ENCODE results near the gene ZNF669. TPM values are rescaled to one million over a fixed set of nuclear protein-coding genes. Genes with fewer than 3 reads are reported as not detected.

The ZNF669 gene
- total RNA-seq, 1 experiment from 2014 or later = 22.3 TPM

DNA sequence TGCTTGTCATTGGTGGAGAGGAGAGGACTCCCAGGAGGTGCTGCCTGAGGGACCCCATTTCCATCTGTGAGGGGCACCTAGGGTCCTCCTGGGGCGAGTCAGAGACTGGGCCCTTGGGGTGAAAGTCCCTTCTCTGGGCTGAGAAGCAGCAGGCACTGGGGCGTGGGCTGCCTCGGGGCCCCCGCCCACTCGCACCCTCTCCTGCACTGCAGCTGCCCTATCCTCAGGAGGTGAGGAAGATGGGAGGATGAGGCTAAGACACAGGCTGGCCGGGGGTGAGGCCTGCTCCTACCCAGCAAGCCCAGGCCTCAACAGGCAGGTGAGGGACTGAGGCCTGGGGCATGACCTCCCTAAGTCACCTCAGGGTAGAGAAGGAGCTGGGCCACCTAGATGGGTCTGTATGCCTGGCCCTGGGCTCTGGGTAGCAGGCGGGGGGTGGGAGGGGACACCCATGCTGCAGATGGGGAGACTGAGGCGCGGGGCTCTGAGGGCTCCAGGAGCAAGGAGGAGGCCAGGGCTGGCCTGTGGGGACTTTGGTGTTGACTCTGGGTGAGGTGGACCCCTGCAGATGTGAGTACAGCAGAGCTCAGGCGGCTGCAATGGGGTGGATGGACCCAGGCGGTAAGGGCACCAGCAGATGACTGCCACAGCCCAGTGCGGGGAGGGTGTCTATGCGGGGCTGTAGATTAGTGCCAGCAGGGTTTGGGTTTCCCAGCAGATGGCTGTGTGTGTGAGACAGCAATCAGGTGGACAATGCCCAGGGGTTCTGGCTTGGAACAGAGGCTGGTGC is 10.4 kb upstream of the ZNF669 start:
- H3K4me2 ChIP-seq (ENCODE audit: low read depth, low read length, poor library complexity, severe bottlenecking) = no peak overlapping the region
- no peaks in the 10 kb centered on the region for H3K9me2 ChIP-seq (replicated peaks; ENCODE audit: insufficient read depth, low read length)
- no peaks in the 10 kb centered on the region for H3K9me3 ChIP-seq (ENCODE audit: low read length)
- no peak overlapping the region for H3K4me3 ChIP-seq (ENCODE audit: low read length)
- no peak overlapping the region for H3K9ac ChIP-seq (ENCODE audit: low read length)
- H3K27ac ChIP-seq (ENCODE audit: low read length) = no peak overlapping the region
- no peaks in the 10 kb centered on the region for H3K27me3 ChIP-seq (ENCODE audit: low read length)
- no peak overlapping the region for H2AFZ ChIP-seq (ENCODE audit: low read length)
- H3K36me3 ChIP-seq (ENCODE audit: insufficient read depth, low read length) = no peaks in the 10 kb centered on the region
- no peak for DNase-seq
- H4K20me1 ChIP-seq (ENCODE audit: insufficient read depth, low read depth, low read length) = no peaks in the 10 kb centered on the region
- H3K4me1 ChIP-seq (ENCODE audit: low read length) = no peaks in the 10 kb centered on the region
- no peaks in the 10 kb centered on the region for H3K79me2 ChIP-seq (ENCODE audit: low read length)

DNA sequence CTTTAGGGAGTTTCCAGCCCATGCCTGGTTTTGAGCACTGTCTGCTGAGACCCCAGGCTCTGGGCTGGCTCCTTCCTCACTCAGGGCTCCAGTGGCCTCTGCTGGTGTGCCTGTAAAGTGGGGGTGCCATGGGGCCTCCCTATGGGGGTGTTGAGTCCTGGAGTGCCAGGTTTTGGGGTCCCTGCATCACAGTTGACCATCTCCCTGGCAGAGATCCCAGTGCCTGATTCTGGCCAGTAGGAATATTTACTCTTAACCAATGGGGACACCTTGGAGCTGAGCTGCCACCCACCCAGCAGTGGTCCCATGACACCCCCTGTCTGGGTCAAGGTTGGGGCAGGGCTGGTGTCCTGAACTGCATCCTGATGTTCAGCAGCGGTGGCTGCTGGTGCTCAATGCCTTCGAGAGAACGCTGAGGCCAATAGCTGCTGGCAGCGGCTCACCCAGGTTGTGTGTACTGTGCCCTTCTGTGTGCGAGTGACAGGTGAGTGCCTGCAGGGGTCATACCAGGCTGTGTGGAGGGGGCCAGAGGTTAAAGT is 9.6 kb upstream of the ZNF669 start:
- no peak overlapping the region for H3K27ac ChIP-seq (ENCODE audit: low read length)
- H3K9ac ChIP-seq (ENCODE audit: low read length) = no peak overlapping the region
- no peaks in the 10 kb centered on the region for H3K79me2 ChIP-seq (ENCODE audit: low read length)
- H3K27me3 ChIP-seq (ENCODE audit: low read length) = no peaks in the 10 kb centered on the region
- no peaks in the 10 kb centered on the region for H3K36me3 ChIP-seq (ENCODE audit: insufficient read depth, low read length)
- no peak overlapping the region for H3K4me3 ChIP-seq (ENCODE audit: low read length)
- no peaks in the 10 kb centered on the region for H4K20me1 ChIP-seq (ENCODE audit: insufficient read depth, low read depth, low read length)
- no peak overlapping the region for H3K4me2 ChIP-seq (ENCODE audit: low read depth, low read length, poor library complexity, severe bottlenecking)
- no peak for DNase-seq
- no peaks in the 10 kb centered on the region for H3K4me1 ChIP-seq (ENCODE audit: low read length)
- H3K9me3 ChIP-seq (ENCODE audit: low read length) = no peaks in the 10 kb centered on the region
- no peaks in the 10 kb centered on the region for H3K9me2 ChIP-seq (replicated peaks; ENCODE audit: insufficient read depth, low read length)
- H2AFZ ChIP-seq (ENCODE audit: low read length) = no peak overlapping the region

DNA sequence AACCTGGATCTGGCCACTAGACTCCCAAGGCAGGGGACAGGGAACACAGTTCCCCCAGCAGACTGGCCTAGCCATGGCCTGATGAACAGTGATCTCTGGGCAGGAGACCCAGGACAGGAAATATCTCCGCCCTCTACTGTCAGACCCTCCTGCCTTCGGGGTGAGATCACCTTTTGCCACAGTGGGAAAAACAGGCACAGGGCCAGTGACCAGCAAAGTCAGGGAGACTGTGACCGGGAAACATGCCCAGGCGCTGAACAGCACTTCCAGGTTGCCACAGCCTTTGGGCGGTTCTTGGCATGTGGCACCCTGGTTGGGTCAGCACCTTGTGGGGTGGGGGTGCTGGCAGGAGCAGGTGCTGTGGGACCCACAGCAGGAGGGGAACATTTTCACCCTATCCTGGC is 8.9 kb upstream of the ZNF669 start:
- H3K79me2 ChIP-seq (ENCODE audit: low read length) = no peaks in the 10 kb centered on the region

DNA sequence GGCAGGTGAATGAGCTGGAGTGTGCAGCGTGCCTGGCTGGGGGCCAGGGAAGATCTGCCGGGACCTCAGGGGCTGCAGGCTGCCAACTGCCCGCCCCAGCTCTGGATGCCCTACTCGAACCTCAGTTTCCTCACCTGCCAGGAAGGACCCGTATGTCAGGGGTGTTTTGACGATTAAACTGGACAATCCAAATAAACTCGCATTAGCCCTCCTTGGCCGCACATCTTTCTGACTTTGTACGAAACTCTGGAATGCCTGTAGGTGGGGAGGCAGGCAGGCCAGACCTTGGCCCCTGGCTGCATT is 8.3 kb upstream of the ZNF669 start:
- H3K36me3 ChIP-seq (ENCODE audit: insufficient read depth, low read length) = no peaks in the 10 kb centered on the region
- H3K4me2 ChIP-seq (ENCODE audit: low read depth, low read length, poor library complexity, severe bottlenecking) = no peak overlapping the region
- H3K27me3 ChIP-seq (ENCODE audit: low read length) = no peaks in the 10 kb centered on the region
- no peaks in the 10 kb centered on the region for H3K4me1 ChIP-seq (ENCODE audit: low read length)
- no peak overlapping the region for H3K9ac ChIP-seq (ENCODE audit: low read length)
- H2AFZ ChIP-seq (ENCODE audit: low read length) = no peak overlapping the region
- no peaks in the 10 kb centered on the region for H4K20me1 ChIP-seq (ENCODE audit: insufficient read depth, low read depth, low read length)
- no peaks in the 10 kb centered on the region for H3K79me2 ChIP-seq (ENCODE audit: low read length)
- DNase-seq = no peak
- H3K9me2 ChIP-seq (replicated peaks; ENCODE audit: insufficient read depth, low read length) = no peaks in the 10 kb centered on the region
- no peak overlapping the region for H3K4me3 ChIP-seq (ENCODE audit: low read length)
- no peaks in the 10 kb centered on the region for H3K9me3 ChIP-seq (ENCODE audit: low read length)
- H3K27ac ChIP-seq (ENCODE audit: low read length) = no peak overlapping the region

More for the DNA sequence above, 8.9 kb upstream of the ZNF669 start:
- Histone ChIP-seq H3K36me3 (ENCODE audit: insufficient read depth, low read length) (no peaks in the 10 kb centered on the region), H3K4me3 (ENCODE audit: low read length) (no peak overlapping the region), H3K9me3 (ENCODE audit: low read length) (no peaks in the 10 kb centered on the region), H3K27ac (ENCODE audit: low read length) (no peak overlapping the region), H4K20me1 (ENCODE audit: insufficient read depth, low read depth, low read length) (no peaks in the 10 kb centered on the region), H3K4me1 (ENCODE audit: low read length) (no peaks in the 10 kb centered on the region), H2AFZ (ENCODE audit: low read length) (no peak overlapping the region), H3K9me2 (replicated peaks; ENCODE audit: insufficient read depth, low read length) (no peaks in the 10 kb centered on the region), H3K9ac (ENCODE audit: low read length) (no peak overlapping the region), H3K4me2 (ENCODE audit: low read depth, low read length, poor library complexity, severe bottlenecking) (no peak overlapping the region), H3K27me3 (ENCODE audit: low read length) (no peaks in the 10 kb centered on the region)
- no peak for DNase-seq

DNA sequence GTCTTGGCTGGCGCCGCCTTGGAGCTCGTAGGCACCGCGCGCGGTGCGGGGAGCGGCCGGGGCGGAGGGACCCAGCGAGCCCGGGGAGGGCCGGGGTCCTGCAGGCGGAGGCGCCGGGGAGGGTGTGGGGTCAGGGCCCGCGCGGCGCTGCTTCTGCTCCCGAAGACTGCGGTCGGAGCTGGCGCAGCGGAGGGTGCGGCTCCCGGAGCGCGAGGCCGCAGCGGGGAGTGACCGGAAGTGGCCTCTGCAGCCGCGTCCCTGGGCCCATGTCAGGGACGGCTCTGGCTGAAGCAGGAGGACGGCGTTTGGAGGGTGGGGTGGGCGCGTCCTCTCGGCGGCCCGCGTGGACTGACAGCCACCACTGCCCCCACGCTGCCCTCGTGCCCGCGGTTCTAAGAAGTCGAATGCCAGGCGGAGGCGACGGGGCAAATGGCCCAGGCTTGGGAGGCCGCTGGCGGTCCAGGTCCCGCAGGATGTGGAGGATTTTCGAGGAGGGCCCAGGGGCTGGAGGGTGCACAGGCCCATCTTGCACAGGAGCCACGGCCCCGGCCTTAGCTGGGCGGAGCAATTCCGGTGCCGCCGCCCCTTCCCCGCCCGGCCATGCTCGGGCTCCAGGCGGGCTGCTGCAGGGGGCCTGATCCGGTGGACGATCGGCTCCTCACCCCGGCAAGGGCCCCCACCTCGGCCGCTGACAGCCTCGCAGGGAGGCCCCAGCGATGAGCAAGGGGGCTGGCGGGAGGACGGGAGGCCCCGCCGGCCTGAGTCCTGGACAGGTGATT is 7.7 kb upstream of the ZNF669 start:
- H3K4me3 ChIP-seq (ENCODE audit: low read length) = no peak overlapping the region
- no peaks in the 10 kb centered on the region for H3K9me3 ChIP-seq (ENCODE audit: low read length)
- H3K79me2 ChIP-seq (ENCODE audit: low read length) = no peaks in the 10 kb centered on the region
- no peak overlapping the region for H2AFZ ChIP-seq (ENCODE audit: low read length)
- no peaks in the 10 kb centered on the region for H3K36me3 ChIP-seq (ENCODE audit: insufficient read depth, low read length)
- H3K4me1 ChIP-seq (ENCODE audit: low read length) = no peaks in the 10 kb centered on the region
- H3K27ac ChIP-seq (ENCODE audit: low read length) = no peak overlapping the region
- H3K9ac ChIP-seq (ENCODE audit: low read length) = no peak overlapping the region
- DNase-seq = no peak
- H3K9me2 ChIP-seq (replicated peaks; ENCODE audit: insufficient read depth, low read length) = no peaks in the 10 kb centered on the region
- no peak overlapping the region for H3K4me2 ChIP-seq (ENCODE audit: low read depth, low read length, poor library complexity, severe bottlenecking)
- H3K27me3 ChIP-seq (ENCODE audit: low read length) = no peaks in the 10 kb centered on the region
- no peaks in the 10 kb centered on the region for H4K20me1 ChIP-seq (ENCODE audit: insufficient read depth, low read depth, low read length)

DNA sequence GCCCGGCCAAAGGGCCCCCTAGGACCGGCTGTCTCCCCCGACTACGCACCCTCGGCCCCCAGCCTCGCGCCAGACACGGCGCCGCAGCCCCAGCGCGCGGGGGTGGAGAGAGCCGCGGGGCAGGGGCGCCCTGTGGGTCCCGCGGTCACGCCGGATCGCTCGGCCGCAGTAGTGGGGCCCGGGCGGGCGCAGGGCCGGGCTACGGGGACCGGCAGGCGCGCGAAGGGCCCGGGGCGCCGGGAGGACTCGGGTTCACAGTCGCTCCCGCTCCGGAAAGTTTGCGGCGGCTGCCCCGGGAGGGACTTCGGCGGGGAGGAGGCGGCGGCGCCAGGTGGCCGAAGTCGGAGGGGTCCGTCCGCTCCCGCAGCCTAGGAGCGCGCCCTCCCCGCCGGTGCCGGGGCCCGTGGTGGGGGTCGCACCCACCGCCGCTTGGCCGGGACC is 7.1 kb upstream of the ZNF669 start:
- no peaks in the 10 kb centered on the region for H3K9me2 ChIP-seq (replicated peaks; ENCODE audit: insufficient read depth, low read length)
- H2AFZ ChIP-seq (ENCODE audit: low read length) = no peak overlapping the region
- H3K36me3 ChIP-seq (ENCODE audit: insufficient read depth, low read length) = no peaks in the 10 kb centered on the region
- no peak for DNase-seq
- no peak overlapping the region for H3K9ac ChIP-seq (ENCODE audit: low read length)
- no peak overlapping the region for H3K4me3 ChIP-seq (ENCODE audit: low read length)
- no peaks in the 10 kb centered on the region for H3K9me3 ChIP-seq (ENCODE audit: low read length)
- no peaks in the 10 kb centered on the region for H4K20me1 ChIP-seq (ENCODE audit: insufficient read depth, low read depth, low read length)
- H3K4me2 ChIP-seq (ENCODE audit: low read depth, low read length, poor library complexity, severe bottlenecking) = no peak overlapping the region
- no peaks in the 10 kb centered on the region for H3K79me2 ChIP-seq (ENCODE audit: low read length)
- H3K27me3 ChIP-seq (ENCODE audit: low read length) = no peaks in the 10 kb centered on the region
- no peak overlapping the region for H3K27ac ChIP-seq (ENCODE audit: low read length)
- H3K4me1 ChIP-seq (ENCODE audit: low read length) = no peaks in the 10 kb centered on the region

DNA sequence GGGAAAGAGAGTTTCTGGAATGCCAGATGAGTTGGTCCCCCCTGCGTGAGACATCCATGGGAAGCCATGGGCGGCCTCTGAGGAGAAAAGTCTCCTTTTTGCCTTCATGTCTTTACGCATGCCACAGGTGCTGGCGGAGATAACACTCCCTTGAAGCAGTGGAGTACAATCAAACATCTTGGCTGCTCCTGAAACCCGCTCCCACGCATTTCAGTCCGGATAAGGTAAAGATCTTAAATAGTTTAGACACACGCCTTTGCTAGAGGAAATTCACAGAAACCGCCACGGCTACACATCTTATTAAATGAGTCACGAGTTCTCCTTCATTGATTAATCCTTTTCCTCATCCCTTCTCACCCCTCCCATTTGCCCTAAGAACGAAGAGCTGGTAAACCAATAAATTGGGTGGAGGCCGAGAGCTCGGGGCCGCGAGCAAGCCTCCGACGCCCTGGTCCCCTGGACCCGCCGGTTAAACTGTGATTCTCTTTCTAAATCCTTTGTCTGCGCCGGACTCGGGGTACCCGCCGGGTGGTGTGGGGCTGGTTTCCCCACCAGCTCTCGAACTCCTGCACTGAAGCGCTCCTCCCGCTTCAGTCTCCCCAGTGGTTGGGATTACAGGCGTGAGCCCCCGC is 6.6 kb upstream of the ZNF669 start:
- Histone ChIP-seq H3K27me3 (ENCODE audit: low read length) (no peaks in the 10 kb centered on the region), H4K20me1 (ENCODE audit: insufficient read depth, low read depth, low read length) (no peaks in the 10 kb centered on the region), H3K9ac (ENCODE audit: low read length) (no peak overlapping the region), H3K4me2 (ENCODE audit: low read depth, low read length, poor library complexity, severe bottlenecking) (no peak overlapping the region), H3K36me3 (ENCODE audit: insufficient read depth, low read length) (no peaks in the 10 kb centered on the region), H2AFZ (ENCODE audit: low read length) (no peak overlapping the region), H3K9me3 (ENCODE audit: low read length) (no peaks in the 10 kb centered on the region), H3K4me1 (ENCODE audit: low read length) (no peaks in the 10 kb centered on the region), H3K27ac (ENCODE audit: low read length) (no peak overlapping the region), H3K79me2 (ENCODE audit: low read length) (no peaks in the 10 kb centered on the region), H3K4me3 (ENCODE audit: low read length) (no peak overlapping the region), H3K9me2 (replicated peaks; ENCODE audit: insufficient read depth, low read length) (no peaks in the 10 kb centered on the region)
- no peak for DNase-seq

DNA sequence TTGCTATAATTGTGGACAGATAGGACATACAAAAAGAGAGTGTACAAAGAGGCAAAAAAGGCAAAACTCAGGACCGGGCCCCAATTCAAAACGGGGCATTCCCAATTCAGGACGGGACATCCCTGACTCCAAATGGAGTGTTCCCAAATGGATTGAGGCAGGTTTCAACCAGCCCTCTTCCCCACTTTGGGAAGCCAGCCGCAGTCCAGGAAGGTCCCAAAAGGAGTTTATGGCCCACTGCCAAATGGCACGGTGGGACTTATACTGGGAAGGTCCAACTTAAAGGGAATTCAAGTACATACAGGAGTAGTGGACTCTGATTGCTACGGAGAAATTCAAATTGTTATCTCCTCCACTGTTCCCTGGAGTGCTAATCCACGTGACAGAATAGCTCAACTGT is 3.5 kb upstream of the ZNF669 start:
- Histone ChIP-seq H3K27me3 (ENCODE audit: low read length) (no peaks in the 10 kb centered on the region), H3K9ac (ENCODE audit: low read length) (no peak overlapping the region), H3K27ac (ENCODE audit: low read length) (no peak overlapping the region), H3K4me3 (ENCODE audit: low read length) (no peak overlapping the region), H4K20me1 (ENCODE audit: insufficient read depth, low read depth, low read length) (no peaks in the 10 kb centered on the region), H3K4me2 (ENCODE audit: low read depth, low read length, poor library complexity, severe bottlenecking) (no peak overlapping the region), H2AFZ (ENCODE audit: low read length) (no peak overlapping the region), H3K79me2 (ENCODE audit: low read length) (peaks cover 14% of the 10 kb centered on the region), H3K9me2 (replicated peaks; ENCODE audit: insufficient read depth, low read length) (no peaks in the 10 kb centered on the region), H3K4me1 (ENCODE audit: low read length) (peaks cover 6% of the 10 kb centered on the region), H3K9me3 (ENCODE audit: low read length) (peaks cover 8% of the 10 kb centered on the region), H3K36me3 (ENCODE audit: insufficient read depth, low read length) (peaks cover 6% of the 10 kb centered on the region)
- peak; percentile 32 for DNase-seq
